Smooth muscle cell (in vitro differentiated cells): ENCODE results near the gene TRIM68. TPM values are rescaled to one million over a fixed set of nuclear protein-coding genes. Genes with fewer than 3 reads are reported as not detected.

Source experiments
- DNase-seq: peaks from one replicate; lab custom pipeline; 2025; ENCODE audit not compliant: unreplicated experiment; lab: John Stamatoyannopoulos, UW
- H2AFZ ChIP-seq: fragments of 200-600 bp; sonication (generic); 2 replicates; pipeline ENCODE4 v1.6.0; 2016; ENCODE audit warnings: antibody characterized with exemption, low read depth, mild to moderate bottlenecking
- H3F3A ChIP-seq: fragments of 200-600 bp; sonication (generic); 2 replicates; pipeline ENCODE4 v1.6.0; 2017; ENCODE audit warnings: antibody characterized with exemption, low read depth
- H3K27ac ChIP-seq: fragments of 200-600 bp; sonication (generic); 2 replicates; pipeline ENCODE4 v1.5.1; 2016; ENCODE audit warnings: low read depth, mild to moderate bottlenecking
- H3K27me3 ChIP-seq: fragments of 200-600 bp; sonication (generic); 2 replicates; pipeline ENCODE4 v1.6.1; 2016; ENCODE audit warnings: low read depth, mild to moderate bottlenecking
- H3K36me3 ChIP-seq: fragments of 200-600 bp; sonication (generic); 2 replicates; pipeline ENCODE4 v1.5.1; 2016; ENCODE audit warnings: low read depth
- H3K4me1 ChIP-seq: fragments of 200-600 bp; sonication (generic); 2 replicates; pipeline ENCODE4 v1.5.1; 2016; ENCODE audit warnings: low read depth
- H3K4me2 ChIP-seq: fragments of 200-600 bp; sonication (generic); 2 replicates; pipeline ENCODE4 v1.6.0; 2016; ENCODE audit warnings: mild to moderate bottlenecking
- H3K4me3 ChIP-seq: fragments of 200-600 bp; sonication (generic); 2 replicates; pipeline ENCODE4 v1.5.1; 2016; ENCODE audit warnings: mild to moderate bottlenecking
- H3K79me2 ChIP-seq: fragments of 200-600 bp; sonication (generic); 2 replicates; pipeline ENCODE4 v1.6.0; 2016; ENCODE audit warnings: low read depth, mild to moderate bottlenecking
- H3K9ac ChIP-seq: fragments of 200-600 bp; sonication (generic); 2 replicates; pipeline ENCODE4 v1.6.0; 2016; ENCODE audit warnings: low read depth
- H3K9me3 ChIP-seq: fragments of 200-600 bp; sonication (generic); replicated peaks from 2 replicates; pipeline ENCODE4 v1.5.1; 2016; ENCODE audit warnings: low read depth
- H4K20me1 ChIP-seq: fragments of 200-600 bp; sonication (generic); 2 replicates; pipeline ENCODE4 v1.6.0; 2016; ENCODE audit warnings: low read depth
- WGBS: methylation state at CpG from one replicate; pipeline ENCODE4 v1.1.7; 2016; ENCODE audit warnings: low lambda C conversion rate; 5-methylcytosine and 5-hydroxymethylcytosine counted together
- polyA plus RNA-seq: library from polyadenylated mRNA; unstranded; fragments of >200 nt; fragmentation: Nextera tagmentation; extraction: Ambion mirVana; gene quantifications from 2 replicates; pipeline ENCODE4 v1.2.1, GENCODE V29; 2016
- total RNA-seq: library from RNA; depleted of rRNA; stranded (reverse); fragments of >200 nt; gene quantifications from 2 replicates; pipeline ENCODE4 v1.2.3, GENCODE V29; 2014
- TF ChIP-seq, protein P1 (sequence below): fragments of 200-600 bp; sonication (generic); IDR thresholded peaks from 2 replicates; pipeline ENCODE4 v1.5.1; 2017; ENCODE audit warnings: borderline replicate concordance, mild to moderate bottlenecking, antibody characterized with exemption; ENCODE audit not compliant: insufficient read depth, poor library complexity, severe bottlenecking

The TRIM68 gene
- total and polyA plus RNA-seq, 2 experiments from 2014 or later: 7.8 to 10.7 TPM

- H3K4me2 ChIP-seq: no peak overlapping the region
- H2AFZ ChIP-seq: no peak overlapping the region
- H3K4me1 ChIP-seq: no peaks in the 10 kb centered on the region
- no peak for DNase-seq
- H3K9me3 ChIP-seq: no peaks in the 10 kb centered on the region
- H3K36me3 ChIP-seq: no peaks in the 10 kb centered on the region
- H3K4me3 ChIP-seq: no peak overlapping the region
- TF ChIP-seq, protein P1, sequence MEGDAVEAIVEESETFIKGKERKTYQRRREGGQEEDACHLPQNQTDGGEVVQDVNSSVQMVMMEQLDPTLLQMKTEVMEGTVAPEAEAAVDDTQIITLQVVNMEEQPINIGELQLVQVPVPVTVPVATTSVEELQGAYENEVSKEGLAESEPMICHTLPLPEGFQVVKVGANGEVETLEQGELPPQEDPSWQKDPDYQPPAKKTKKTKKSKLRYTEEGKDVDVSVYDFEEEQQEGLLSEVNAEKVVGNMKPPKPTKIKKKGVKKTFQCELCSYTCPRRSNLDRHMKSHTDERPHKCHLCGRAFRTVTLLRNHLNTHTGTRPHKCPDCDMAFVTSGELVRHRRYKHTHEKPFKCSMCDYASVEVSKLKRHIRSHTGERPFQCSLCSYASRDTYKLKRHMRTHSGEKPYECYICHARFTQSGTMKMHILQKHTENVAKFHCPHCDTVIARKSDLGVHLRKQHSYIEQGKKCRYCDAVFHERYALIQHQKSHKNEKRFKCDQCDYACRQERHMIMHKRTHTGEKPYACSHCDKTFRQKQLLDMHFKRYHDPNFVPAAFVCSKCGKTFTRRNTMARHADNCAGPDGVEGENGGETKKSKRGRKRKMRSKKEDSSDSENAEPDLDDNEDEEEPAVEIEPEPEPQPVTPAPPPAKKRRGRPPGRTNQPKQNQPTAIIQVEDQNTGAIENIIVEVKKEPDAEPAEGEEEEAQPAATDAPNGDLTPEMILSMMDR: no peak
- no peaks in the 10 kb centered on the region for H4K20me1 ChIP-seq
- H3K27ac ChIP-seq: no peak overlapping the region
- H3F3A ChIP-seq: no peaks in the 10 kb centered on the region
- no peak overlapping the region for H3K9ac ChIP-seq
- no peaks in the 10 kb centered on the region for H3K79me2 ChIP-seq
- H3K27me3 ChIP-seq: peaks cover 4% of the 10 kb centered on the region
- WGBS: 92% methylated on average over 3 of the region's 3 CpGs
These were observed 19.0 kb downstream of the TRIM68 start for GRCh38 chr11:4589017-4589416.

DNA sequence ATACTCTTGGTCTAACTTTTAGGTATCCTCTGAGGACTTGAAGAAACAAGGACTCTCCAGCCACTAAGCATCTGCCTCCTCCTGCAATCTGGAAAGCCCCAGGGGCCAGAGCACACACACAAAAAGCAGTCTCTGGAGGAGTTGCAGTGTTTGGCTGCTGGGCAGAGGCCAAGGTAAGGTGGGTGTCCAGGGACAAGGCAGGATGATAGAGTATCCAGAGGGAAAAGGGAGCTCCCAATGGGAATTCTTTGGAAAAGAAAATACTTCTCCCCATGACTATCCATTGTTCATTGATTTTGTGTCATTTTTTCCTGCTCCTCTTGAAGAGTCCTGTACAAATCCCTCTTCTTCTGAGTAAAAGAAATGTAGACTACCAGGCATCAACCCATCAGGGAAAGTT is 26.6 kb downstream of the TRIM68 start, which contains the start of gene OR52I2:
Gene OR52I2, plus strand, starts transcription at position 301 of the 400 bp plus-strand sequence.
- DNase-seq: no peak
- H2AFZ ChIP-seq: no peak within 1 kb of the TSS
- no peak within 1 kb of the TSS for H3K9ac ChIP-seq
- no peaks in the 10 kb centered on the region for H3F3A ChIP-seq
- H3K79me2 ChIP-seq: no peaks in the 10 kb centered on the region
- H3K9me3 ChIP-seq: no peaks in the 10 kb centered on the region
- no peaks in the 10 kb centered on the region for H3K36me3 ChIP-seq
- H3K27ac ChIP-seq: no peak within 1 kb of the TSS
- H3K27me3 ChIP-seq: peaks cover 9% of the 10 kb centered on the region
- no peak within 1 kb of the TSS for H3K4me3 ChIP-seq
- no peaks in the 10 kb centered on the region for H3K4me1 ChIP-seq
- no peaks in the 10 kb centered on the region for H4K20me1 ChIP-seq
- no peak within 1 kb of the TSS for H3K4me2 ChIP-seq
- TF ChIP-seq, protein P1: no peak

GRCh38 chr11:4580124-4580523 is 27.9 kb downstream of the TRIM68 start:
- H3K27ac ChIP-seq: no peak overlapping the region
- WGBS: 96% methylated on average over 1 of the region's 1 CpG

GRCh38 chr11:4578624-4579023 is 29.4 kb downstream of the TRIM68 start:
- Histone ChIP-seq H2AFZ (no peak overlapping the region), H3K4me3 (no peak overlapping the region), H3F3A (no peaks in the 10 kb centered on the region), H3K9ac (no peak overlapping the region), H3K27ac (no peak overlapping the region), H4K20me1 (no peaks in the 10 kb centered on the region), H3K79me2 (no peaks in the 10 kb centered on the region), H3K36me3 (no peaks in the 10 kb centered on the region), H3K4me2 (no peak overlapping the region), H3K9me3 (no peaks in the 10 kb centered on the region), H3K27me3 (peaks cover 5% of the 10 kb centered on the region), H3K4me1 (no peaks in the 10 kb centered on the region)
- TF ChIP-seq, protein P1: no peak
- 83% methylated on average over 6 of the region's 6 CpGs for WGBS
- DNase-seq: no peak

More at GRCh38 chr11:4580124-4580523, 27.9 kb downstream of the TRIM68 start:
- H2AFZ ChIP-seq: no peak overlapping the region
- no peak overlapping the region for H3K4me3 ChIP-seq
- no peaks in the 10 kb centered on the region for H3K79me2 ChIP-seq
- no peaks in the 10 kb centered on the region for H3K36me3 ChIP-seq
- no peaks in the 10 kb centered on the region for H3K9me3 ChIP-seq
- no peak overlapping the region for H3K9ac ChIP-seq
- no peak for DNase-seq
- TF ChIP-seq, protein P1: no peak
- H3K4me1 ChIP-seq: no peaks in the 10 kb centered on the region
- no peak overlapping the region for H3K4me2 ChIP-seq
- H3F3A ChIP-seq: no peaks in the 10 kb centered on the region
- H4K20me1 ChIP-seq: no peaks in the 10 kb centered on the region
- H3K27me3 ChIP-seq: peaks cover 9% of the 10 kb centered on the region
